Measurements from ENCODE around the gene PTX4. TPM values are rescaled to one million over a fixed set of nuclear protein-coding genes. Genes with fewer than 3 reads are reported as not detected.

The PTX4 gene
- total and polyA plus RNA-seq, 2 donors (not counting 3 experiments of a cell fraction or from before 2014, with no cell fraction given), result 0.31 TPM; not detected in 1

DNA sequence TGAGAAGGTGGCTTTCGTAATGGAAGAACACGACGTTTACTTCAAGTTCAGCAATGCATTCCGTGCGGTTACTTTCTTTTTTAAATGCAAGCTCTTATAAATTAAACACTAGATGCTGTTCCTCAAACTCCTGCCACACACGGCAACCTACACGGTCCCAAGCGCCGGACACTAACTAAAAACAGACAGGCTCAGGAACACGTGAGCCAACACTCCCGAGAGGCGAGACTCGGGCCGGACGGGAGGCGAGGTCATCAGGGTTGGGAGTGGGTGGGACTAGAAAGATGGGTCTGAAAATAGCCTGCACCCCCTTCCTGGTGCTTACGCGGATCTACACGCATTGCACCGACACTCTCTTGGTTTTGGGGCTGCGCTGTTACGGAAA lies 20.3 kb downstream of the PTX4 start:
- Histone ChIP-seq H3K9ac (replicated peaks; ENCODE audit: extremely low read depth, insufficient read depth, low read length) (no peak overlapping the region), H3K9me3 (replicated peaks; ENCODE audit: control insufficient read depth, insufficient read depth, low read length) (no peaks in the 10 kb centered on the region), H2AFZ (ENCODE audit: low read depth, low read length) (no peak overlapping the region), H3K27me3 (ENCODE audit: control insufficient read depth in 2 of 2, insufficient read depth in 2 of 2, low read length in 2 of 2) (no peaks in the 10 kb centered on the region), H3K36me3 (ENCODE audit: control insufficient read depth in 2 of 2, extremely low read depth in 1 of 2, insufficient read depth in 2 of 2, low read length in 2 of 2) (peaks cover 0 to 6% of the 10 kb centered on the region in 2 experiments), H3K27ac (ENCODE audit: insufficient read depth, low read depth, low read length) (no peak overlapping the region), H3K79me2 (ENCODE audit: control insufficient read depth, insufficient read depth, low read length) (peaks cover 22% of the 10 kb centered on the region), H3K9me1 (replicated peaks; ENCODE audit: control insufficient read depth, extremely low read depth, insufficient read depth, low read length) (no peaks in the 10 kb centered on the region), H3K4me3 (replicated peaks in 1 of 3; ENCODE audit: insufficient read depth in 1 of 3, low read depth in 1 of 3, low read length in 3 of 3) (no peak overlapping the region), H3K4me2 (ENCODE audit: insufficient read depth, low read length) (no peak overlapping the region), H3K4me1 (ENCODE audit: control insufficient read depth, extremely low read depth, insufficient read depth, low read length) (no peaks in the 10 kb centered on the region), H4K20me1 (replicated peaks; ENCODE audit: control insufficient read depth, extremely low read depth, insufficient read depth, low read length) (no peaks in the 10 kb centered on the region)
- TF ChIP-seq FOS (IDR thresholded peaks at IDR 0.05; ENCODE audit: borderline replicate concordance, insufficient read depth, low read length) (no peak), JUN (IDR thresholded peaks at IDR 0.05; ENCODE audit: borderline replicate concordance, insufficient read depth, insufficient read length, low read depth) (no peak), POLR2A (IDR thresholded peaks at IDR 0.05; ENCODE audit: low read depth, low read length) (no peak), EZH2 (IDR thresholded peaks at IDR 0.05; ENCODE audit: borderline replicate concordance, low read depth, low read length, severe bottlenecking) (no peak)
- TF ChIP-seq, protein P1, sequence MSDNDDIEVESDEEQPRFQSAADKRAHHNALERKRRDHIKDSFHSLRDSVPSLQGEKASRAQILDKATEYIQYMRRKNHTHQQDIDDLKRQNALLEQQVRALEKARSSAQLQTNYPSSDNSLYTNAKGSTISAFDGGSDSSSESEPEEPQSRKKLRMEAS (IDR thresholded peaks at IDR 0.05; ENCODE audit: insufficient read depth, insufficient read length), result no peak
- TF ChIP-seq, protein P2, sequence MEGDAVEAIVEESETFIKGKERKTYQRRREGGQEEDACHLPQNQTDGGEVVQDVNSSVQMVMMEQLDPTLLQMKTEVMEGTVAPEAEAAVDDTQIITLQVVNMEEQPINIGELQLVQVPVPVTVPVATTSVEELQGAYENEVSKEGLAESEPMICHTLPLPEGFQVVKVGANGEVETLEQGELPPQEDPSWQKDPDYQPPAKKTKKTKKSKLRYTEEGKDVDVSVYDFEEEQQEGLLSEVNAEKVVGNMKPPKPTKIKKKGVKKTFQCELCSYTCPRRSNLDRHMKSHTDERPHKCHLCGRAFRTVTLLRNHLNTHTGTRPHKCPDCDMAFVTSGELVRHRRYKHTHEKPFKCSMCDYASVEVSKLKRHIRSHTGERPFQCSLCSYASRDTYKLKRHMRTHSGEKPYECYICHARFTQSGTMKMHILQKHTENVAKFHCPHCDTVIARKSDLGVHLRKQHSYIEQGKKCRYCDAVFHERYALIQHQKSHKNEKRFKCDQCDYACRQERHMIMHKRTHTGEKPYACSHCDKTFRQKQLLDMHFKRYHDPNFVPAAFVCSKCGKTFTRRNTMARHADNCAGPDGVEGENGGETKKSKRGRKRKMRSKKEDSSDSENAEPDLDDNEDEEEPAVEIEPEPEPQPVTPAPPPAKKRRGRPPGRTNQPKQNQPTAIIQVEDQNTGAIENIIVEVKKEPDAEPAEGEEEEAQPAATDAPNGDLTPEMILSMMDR (IDR thresholded peaks at IDR 0.05; ENCODE audit: extremely low read depth in 1 of 2, insufficient read depth in 1 of 2, low read depth in 1 of 2, low read length in 2 of 2), result no peak
- DNase-seq (ENCODE audit: low read depth, low spot score) (no peak), FAIRE-seq (peak; percentile 15)
- no TSS peak for BruUV-seq (replicated peaks)
- intact Hi-C loops (cut with micrococcal nuclease) (no loop called here), dilution Hi-C loops (cut with MboI; ENCODE audit: extremely low pct_ligation_motif_present, low sequenced_read_pairs) (no loop called here)
- POLR2A ChIA-PET, result interaction anchor here (0.5 kb wide), 1 partner anchor 252 kb away, joined by 3 read pairs; no protein-coding TSS in a partner anchor
- CTCF ChIA-PET, result no interaction called here

All from endothelial cell of umbilical vein (primary cell).